ENCODE data around the gene SPON1.

The SPON1 gene

DNA sequence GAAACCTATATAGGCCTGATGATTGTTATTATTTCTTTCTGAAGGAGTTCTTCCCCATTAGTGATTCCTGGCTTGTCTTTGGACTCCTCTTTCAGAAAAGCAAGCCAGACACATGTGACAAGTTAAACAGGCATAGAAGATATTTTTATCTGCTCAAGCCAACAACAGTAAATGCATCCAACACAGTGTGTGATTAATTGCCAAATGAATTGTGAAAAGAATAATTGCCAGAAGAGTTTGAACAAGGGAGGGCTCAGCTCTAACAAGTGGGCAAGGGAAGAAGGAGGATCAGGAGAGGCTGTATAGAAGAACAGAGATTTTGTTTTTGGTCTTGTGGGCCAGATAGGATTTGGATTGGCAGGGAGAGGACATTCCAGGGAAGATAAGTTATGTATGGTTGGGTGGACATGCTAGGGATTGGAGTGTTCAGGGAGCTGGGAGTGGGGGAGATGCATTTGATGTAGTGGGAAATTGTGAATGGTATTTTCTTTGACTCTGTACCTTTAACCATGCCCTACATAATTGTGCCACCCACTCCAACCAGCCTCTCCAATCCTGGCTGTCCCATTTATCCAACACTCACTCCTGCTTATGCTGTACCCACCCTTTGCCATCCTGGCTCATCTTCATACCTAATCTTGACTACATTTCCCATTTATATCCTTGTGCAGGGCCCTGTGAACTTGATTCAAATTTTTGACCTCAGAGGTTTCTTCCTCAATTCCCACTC lies 223.7 kb downstream of the SPON1 start:
- no peak for DNase-seq (ENCODE audit: low read depth in 2 of 2)

DNA sequence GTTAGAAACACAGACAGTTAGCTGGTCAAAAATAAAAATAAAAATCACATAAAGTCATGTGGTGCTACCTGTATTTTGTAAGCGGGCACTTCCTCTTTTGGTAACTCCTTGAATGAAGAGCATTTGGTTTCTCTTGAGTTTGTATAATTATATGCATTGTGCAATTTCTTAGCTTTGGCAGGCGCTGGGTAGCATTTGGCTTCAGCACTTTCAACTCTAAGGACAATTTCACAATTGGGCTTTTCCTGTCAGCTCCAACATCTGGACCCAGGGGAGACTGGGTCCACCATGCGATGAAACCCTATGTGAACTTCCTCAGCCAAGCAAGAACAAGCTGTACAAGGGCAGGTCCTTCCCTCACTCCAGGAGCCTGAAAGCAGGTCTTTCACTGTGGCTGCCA lies 227.4 kb downstream of the SPON1 start:
- DNase-seq (ENCODE audit: low read depth in 2 of 2): no peak

DNA sequence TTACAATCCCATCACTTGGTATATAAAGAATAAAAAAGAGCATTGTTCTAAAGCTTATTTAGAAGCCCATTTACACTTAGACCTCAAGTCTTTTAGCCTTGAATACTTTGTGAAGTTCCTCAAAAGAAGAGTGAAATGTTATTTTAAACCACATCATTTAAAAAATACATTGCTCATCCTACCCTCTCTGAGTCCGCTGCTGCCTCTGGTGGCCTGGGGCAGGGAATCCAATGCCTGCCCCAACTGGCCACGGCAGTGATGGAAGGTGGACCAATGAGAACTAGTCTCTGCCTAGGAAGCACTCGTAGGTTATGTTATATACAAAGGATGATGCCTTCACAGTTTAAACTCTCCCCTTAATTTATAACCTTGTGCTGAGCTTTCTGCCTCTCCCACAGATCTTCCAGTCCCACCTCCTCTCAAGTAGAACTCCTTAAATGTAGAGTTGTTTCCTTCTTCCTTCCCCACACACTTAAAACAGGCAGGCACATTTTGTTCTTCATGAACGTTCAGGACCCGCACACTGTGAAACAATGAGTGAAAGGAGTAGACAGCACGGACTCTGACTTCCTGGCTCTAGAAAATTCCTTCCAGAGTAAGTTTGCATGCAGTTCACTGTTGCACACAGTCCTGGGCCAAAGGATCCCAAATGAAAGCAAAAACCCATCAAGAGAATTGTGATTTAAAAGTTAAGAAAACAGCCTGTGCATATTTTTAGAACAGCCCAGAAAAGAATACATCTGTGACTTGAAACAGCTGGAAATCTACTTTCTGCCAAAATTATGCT lies 228.7 kb downstream of the SPON1 start:
- DNase-seq (ENCODE audit: low read depth in 2 of 2): no peak

DNA sequence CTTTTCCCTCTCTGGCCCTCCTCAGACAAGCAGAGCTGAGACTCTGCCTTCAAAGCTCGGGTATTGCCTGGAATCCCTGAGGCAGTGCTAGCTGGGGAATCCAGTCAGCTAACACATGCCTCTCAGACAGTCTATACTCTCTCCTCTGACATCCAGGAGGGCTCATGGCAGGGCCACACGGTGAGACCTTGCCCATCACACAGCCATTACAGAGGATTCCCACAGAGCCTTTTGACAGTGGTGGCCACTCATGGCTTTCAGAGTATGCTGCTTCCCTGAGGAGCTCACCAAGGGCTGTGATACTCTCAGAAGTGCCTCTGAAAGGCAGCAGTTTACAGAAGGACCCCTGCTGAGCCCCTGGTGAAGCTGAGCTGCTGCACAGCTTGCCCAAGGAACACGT lies 231.1 kb downstream of the SPON1 start:
- no peak for DNase-seq (ENCODE audit: low read depth in 2 of 2)

DNA sequence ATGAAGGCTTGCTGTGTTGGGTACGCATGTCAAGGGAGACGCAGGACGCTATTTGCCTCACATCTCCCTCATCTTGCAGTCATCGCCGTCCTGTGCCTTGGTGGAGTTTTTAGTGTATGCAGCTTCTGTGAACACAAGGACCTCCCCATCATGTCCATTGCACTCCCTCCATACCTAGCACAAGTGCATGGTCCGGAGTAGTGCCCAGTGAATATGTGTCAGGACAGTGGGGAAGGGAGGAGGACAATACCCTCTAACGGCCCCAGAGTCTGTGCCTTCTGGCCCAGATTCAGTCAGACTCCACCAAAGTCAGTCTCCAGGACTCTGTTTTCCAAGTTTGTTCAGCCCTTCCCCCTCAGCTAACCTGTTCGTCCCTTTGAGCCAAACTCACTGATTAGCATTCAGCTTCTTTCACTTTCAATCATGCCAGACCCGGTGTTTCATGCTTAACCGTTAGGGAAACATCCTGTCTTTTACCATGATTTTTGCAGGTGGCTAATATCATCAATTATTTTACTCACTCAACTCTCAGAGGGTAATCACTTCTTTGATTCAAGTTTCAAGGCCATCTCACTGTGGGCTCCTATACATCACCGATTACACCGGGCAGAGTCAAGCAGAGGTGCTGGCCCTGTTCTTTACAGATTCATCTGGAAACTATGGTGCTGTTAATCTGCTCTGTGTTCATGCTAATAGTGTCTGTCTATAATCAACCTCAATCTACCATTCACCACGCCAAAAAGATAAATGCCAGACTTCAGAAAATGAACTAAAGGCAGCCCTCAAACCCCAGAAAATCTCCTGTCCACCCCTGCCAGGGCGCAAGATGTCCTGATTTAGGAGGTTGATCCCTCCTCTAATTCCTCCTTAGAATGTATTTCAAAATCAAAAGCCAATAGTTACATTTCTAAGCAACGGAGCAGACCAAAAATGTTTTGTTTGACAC lies 240.0 kb downstream of the SPON1 start:
- DNase-seq (ENCODE audit: low read depth in 2 of 2): no peak

DNA sequence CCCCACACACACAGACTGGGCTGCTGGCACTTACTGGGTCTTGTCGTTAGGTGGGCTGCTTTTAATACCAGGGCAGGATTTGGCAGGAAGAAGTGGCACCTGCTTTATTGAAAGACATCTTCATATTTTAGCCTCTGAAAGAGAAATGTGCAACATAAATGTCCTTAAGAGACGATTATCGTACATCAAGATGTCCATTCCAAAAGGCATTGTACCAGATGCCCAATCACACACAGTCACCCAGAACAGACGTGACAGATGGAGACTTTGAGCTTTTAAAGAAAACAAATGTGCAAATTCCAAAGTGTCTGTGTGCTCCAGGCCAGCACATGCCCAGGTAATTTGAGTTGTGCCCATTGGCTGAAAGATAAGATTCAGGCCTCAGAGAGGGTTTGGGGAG lies 240.8 kb downstream of the SPON1 start:
- DNase-seq (ENCODE audit: low read depth in 2 of 2): no peak

DNA sequence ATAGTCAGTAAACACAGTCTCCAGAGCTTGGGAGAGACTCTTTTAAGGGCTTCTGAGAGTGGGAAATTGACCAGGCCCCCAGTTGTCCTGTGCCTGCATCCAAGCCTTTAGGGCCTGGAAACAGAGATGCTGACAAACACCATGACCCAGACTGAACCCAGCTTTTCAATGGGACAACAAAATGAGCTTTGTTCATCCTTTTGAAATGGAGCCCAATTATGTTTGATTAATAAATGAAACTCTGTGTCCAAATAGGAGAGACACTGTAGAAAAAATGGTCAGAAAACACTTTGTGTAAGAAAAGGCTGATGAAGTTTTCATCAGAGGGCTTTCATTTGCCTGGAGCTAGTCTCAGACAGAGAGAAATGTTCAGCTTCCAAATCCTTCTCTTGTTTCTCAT lies 250.5 kb downstream of the SPON1 start:
- no peak for DNase-seq (ENCODE audit: low read depth in 2 of 2)

DNA sequence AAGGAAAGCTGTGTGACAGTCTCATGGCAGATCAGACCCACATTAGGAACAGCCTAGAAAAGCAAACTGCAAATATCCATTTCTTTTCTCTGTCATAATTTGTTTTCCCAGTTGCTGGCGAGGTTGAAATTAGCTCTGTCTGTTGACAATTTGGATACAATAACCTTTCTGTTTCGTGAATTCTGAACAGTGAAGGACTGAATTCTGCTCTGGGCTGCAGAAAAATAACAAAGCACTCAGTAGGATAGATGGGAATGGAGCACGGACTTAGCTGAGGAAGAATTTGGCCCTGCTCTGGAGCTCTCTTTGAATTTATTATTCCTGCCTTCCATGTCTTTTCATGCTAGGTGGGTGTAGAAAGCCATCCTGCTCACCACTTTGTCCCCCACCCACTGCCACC lies 256.2 kb downstream of the SPON1 start:
- DNase-seq (ENCODE audit: low read depth in 2 of 2): no peak

DNA sequence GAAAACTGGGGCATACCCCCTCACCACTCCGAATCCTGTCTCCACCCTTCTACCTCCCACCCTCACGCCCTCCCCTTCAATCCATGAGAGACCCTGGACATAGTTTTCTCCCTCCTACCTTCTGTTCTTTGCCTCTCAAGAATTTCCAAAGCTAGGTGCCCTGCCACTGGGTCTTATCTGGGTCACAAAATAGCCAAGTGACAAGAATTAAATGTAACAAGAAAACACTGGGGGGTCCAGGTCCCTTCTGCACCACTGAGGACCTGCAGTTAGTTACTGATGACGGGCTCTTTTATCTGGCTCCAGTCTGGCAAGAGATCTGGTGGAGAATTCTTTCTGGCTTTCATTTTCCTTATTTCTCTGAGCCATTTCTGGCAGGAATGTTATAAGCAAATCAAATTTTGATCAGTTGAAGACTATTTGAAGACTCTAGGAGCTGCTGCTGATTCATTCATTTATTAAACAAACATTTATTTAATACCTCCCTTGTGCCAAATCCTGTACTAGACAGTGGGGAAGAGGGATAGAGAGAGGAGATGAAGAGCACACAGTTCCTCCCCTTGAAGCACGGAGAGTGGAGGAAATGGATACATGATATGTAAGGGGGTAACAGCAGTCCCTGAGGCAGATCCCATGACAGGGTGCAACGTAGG lies 261.2 kb downstream of the SPON1 start:
- no peak for DNase-seq (ENCODE audit: low read depth in 2 of 2)

DNA sequence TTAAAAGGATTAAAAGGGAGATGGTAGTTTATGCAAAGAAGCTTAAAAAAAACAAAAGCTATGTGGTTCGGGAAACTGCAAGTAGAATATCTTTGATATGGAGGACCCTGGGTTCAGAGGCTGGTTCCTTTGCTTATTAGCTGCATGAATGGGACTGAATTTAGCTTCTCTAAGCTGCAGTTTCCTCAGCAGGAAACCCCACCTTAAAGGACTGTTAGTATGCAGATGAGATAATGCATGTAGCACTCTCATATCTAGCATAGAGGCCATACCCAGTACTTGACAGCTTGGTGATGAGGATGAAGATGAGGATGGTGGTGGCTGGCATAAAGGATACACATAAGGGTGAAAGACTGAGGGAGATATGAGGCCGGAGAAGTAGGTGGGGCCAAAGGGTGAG lies 261.9 kb downstream of the SPON1 start:
- no peak for DNase-seq (ENCODE audit: low read depth in 2 of 2)

DNA sequence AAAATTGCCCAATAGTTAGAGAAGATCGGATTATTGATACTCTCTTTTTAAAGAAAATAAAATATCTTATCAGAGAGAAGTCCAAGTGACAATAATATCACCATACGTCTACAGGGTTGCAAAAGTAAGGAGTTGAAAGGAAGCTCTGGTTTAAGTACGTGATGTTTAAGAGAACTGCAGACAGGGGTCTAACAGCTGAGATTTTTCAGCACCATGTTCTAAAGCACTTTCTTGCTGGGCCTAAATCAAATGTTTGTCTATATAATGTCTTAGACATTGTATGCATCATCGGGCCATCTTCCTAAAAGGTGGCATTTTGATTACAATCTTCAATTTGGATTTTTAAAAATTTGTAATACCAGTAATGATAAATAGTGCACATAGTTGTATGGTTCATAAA lies 263.1 kb downstream of the SPON1 start:
- no peak for DNase-seq (ENCODE audit: low read depth in 2 of 2)

DNA sequence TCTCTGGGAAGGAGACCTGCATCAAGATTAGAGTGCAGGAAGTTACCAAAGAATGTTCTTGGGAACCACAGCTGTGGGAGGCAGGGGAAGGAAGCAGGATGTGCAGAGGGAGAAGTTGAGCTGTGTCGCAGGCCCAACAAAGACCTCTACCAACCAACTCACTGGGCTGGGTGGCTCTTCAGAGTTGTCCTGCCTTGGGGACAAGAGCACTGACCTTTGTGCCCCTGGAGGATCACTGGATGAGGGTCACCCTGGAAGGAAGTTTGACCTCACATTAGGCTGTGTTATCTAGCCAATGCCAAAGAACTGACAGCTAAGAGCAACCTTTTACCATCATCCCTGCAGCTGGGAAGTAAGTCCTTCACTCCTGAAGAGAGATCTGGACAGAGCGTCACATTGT lies 265.8 kb downstream of the SPON1 start:
- no peak for DNase-seq (ENCODE audit: low read depth in 2 of 2)

DNA sequence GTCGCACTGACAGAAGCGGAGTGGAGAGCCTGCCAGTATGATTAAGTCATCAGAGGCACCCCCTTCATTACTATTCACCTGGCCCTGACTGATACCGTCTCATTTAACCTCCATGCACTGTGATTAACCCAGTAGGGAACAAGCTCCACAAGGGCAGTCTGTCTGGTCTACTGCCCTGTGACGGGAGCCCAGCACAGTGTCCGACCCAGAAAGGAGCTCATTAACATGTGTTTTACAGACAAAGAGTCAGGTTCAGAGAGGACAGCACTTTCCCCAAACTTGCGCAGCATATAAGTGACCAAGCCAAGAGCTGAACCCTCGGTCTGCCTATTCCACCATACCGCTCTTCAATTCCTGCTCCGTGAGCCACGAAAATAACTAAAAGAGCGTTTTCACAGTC lies 266.9 kb downstream of the SPON1 start:
- no peak for DNase-seq (ENCODE audit: low read depth in 2 of 2)

DNA sequence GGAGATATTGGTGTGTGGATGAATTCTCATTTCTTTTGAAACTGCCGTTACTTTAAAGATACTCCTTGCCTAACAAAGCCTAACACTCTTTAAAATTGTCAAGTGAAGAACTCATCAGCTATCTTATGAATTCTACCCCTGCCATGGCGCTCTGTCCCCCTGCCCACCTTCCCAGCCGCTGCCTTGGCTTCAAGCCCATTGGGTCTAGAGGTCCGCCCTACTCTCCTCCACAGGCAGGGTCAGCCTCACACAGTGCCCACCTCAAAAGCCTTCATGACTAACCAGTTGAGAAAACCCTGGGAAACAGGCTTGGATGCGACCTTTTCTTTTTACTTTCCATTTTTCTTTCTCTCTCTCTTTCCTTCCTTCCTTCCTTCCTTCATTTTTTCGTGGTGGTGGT lies 267.9 kb downstream of the SPON1 start:
- DNase-seq (ENCODE audit: low read depth in 2 of 2): no peak

DNA sequence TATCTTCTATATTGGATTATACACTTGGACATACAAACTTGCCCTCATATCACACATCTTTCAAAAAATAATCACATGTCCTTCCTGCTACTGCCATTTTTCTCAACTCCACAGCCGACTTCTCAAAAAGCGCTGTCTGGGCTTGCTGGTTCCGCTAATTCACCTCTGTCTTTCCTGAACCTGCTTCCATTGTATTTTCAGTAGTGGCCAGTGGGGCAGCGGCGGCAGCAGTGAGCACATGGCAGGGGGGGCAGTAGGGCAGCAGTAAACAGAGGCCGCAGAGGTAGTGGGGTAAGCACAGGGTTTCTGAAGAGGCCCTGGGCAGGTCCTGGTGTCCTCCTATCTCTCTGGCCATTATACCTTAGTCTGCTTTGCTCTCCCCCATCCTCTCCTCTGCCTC lies 270.1 kb downstream of the SPON1 start:
- DNase-seq (ENCODE audit: low read depth in 2 of 2): no peak

DNA sequence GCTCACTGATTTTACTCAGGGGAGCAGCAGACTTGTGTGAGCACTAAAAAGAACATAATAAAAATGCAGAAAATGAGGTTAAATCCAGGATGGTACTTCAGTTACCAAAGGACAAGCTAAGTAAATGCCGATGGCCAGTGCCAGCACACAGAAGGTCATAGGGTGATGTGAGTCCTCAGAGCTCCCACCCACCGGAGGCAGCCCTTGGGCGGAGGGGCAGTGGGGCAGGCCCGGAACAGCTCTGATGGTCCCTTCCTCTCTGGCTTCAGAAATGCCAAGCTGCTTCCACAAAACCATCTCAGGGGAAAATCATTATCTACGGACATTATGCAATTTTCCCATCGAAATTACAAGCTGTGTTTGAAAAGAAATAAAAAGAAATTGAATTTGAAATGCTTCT lies 271.9 kb downstream of the SPON1 start:
- DNase-seq (ENCODE audit: low read depth in 2 of 2): no peak

DNA sequence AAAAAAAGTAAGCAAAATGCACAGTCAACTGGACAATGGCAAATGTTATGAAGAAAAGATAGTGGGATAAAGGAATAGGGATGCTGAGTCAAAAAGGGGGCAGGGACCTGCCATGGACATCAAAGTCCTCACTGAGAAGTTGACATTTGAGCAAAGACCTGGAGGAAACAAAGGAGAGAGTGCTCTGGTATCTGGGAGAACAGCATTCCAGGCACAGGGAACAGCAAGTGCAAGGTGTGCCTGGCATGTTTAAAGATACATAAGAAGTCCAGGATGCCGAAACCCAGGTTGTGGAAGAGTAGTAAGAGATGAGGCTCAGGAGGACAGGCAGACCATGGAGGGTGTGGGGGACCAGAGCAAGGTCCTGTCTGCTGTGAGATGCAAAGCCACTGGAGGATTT lies 273.2 kb downstream of the SPON1 start:
- no peak for DNase-seq (ENCODE audit: low read depth in 2 of 2)

DNA sequence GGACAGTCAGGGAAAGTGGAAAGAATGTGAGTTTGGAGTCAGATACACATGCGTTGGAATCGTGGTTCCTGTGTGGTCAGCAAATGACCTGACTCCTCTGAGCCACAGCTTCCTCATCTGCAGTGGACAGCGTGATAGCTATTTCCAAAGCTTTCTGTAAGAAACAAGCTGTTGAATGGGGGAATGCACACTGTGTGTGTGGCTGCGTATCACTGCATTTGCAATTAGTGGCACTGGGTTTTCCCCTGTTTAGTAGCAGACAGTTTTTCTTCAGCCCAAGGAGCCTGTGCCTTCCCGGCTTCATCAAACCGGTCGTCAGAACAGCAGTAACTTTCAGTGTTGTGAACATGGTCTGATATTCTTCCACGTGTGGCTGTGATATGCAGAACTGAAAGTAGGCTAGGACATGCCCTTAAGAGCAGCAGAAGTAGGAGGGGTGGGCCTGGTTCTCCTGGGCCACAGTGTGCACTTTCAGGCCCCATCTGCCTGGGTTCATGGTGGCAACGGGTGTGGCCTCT lies 275.0 kb downstream of the SPON1 start:
- no peak for DNase-seq (ENCODE audit: low read depth in 2 of 2)

DNA sequence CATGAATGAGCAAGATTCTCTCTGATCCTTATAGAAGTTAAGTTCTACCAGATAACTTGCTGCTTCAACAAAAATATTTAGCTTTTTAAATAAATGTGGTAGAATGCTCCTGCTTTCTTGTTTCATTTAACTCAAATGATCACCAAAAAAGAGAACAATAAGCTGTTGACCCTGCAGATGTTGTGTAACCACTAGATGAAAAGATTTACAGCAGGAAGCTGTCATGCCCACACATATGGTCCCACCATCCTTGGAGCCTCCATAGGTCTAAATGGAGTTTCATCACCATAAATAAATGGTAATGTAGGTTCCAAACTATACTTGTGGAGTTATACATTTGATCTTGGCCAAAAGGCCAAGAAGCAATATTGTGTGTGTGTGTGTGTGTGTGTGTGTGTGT lies 277.7 kb downstream of the SPON1 start:
- no peak for DNase-seq (ENCODE audit: low read depth in 2 of 2)

DNA sequence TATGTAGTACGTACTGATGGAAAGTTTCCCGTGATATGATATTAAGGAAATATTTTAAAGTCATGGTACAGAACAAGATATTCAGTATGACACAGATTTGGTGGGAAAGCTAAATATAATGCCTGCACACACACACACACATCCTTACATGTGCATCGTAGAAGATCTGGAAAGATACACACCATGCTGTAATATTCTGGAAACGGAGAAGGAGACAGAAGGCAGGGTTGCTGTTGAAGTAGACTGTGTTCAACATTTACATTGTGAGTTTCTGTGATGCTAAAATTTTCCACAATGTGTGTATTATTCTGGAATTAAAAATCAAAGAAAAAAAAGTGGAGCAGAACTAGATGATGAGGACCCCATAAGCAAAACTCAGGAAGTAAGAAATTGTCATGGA lies 278.4 kb downstream of the SPON1 start:
- DNase-seq (ENCODE audit: low read depth in 2 of 2): no peak

DNA sequence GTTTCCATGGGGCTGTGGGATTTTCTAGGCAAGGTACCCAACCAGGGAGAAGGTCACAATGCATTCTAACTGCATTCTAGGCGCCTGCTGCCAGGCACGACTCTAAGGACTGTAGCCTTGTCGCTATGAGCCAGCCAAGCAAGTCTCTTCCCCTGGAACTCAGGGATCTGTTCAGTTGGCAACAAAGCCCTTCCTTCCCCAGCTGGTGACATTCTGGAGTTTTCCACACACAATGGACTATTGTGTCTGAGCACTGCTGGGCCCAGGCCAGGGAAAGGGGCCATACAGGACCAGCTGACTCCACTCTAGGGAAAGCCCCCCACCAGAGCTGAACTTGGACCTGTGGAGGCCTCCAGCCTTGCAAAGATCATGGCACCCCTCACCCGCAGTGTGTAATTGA lies 279.7 kb downstream of the SPON1 start:
- DNase-seq (ENCODE audit: low read depth in 2 of 2): no peak

DNA sequence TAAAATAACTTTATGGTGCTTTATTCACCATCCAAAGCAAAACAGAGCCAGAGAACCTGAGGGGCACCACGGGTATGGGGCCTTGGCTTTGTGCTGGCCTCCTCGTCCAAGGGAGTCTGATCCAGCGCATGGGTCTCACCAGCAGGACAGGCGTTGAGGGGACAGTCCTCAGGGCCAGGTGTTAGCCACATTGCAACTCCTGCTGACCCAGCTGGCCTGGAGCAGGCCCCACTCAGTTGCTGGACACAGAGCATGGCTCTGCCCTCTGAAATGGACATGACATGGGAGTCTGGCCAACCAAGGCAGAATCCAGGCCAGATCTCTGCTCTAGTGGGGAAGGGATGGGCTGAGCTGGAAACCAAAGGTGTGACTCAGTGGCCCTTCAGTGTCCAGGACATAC lies 280.2 kb downstream of the SPON1 start:
- no peak for DNase-seq (ENCODE audit: low read depth in 2 of 2)
